ENCODE measurements around the gene DCUN1D3. TPM values are rescaled to one million over a fixed set of nuclear protein-coding genes. Genes with fewer than 3 reads are reported as not detected.
"Not testable (repeated sequence)": the region's sequence is repeated elsewhere in the genome, so short reads cannot be mapped to it uniquely, and the experiment has no call there.

DCUN1D3 gene
- total and polyA plus RNA-seq, 8 donors, result 1.4 to 25.7 (median 7.7) TPM

- Histone ChIP-seq H3K9me3 (no peaks in the 10 kb centered on the region), H3K4me3 (peak within 1 kb of the TSS; percentile 68 to 85 (median 78)), H3K27ac (peak within 1 kb of the TSS; percentile 85 to 98 (median 96)), H3K27me3 (no peaks in the 10 kb centered on the region), H3K36me3 (peaks cover 0 to 11% (median 9%) of the 10 kb centered on the region in 4 donors), H3K4me1 (peaks cover 8 to 45% (median 33%) of the 10 kb centered on the region in 4 donors)
- TF ChIP-seq EP300 (IDR thresholded peaks at IDR 0.05) (no peak), CTCF (IDR thresholded peaks at IDR 0.05) (peak in 1 of 7 experiments; percentile 22), POLR2A (IDR thresholded peaks at IDR 0.05) (peak in 1 of 4 donors; percentile 41), POLR2AphosphoS5 (IDR thresholded peaks at IDR 0.05) (peak in 2 of 3 donors; percentile 73 to 84)
- WGBS, 5 donors, result 0 to 1% (median 0%) methylated on average over 60 to 74 of the region's 74 CpGs
- DNase-seq, result peak; percentile 93 to 98
- intact Hi-C loops (cut with DNase I; ENCODE audit: low total_unique reads), result no loop called here
Measured at GRCh38 chr16:20806168-20807050, 93.7 kb downstream of the DCUN1D3 start, which contains the start of the genes ERI2 and REXO5. ERI2 (minus strand) TSS chr16:20806472; CDS start chr16:20806430, 42 bp downstream. REXO5 (plus strand) TSS chr16:20806527; CDS start chr16:20806954, 427 bp downstream.

GRCh38 chr16:20805684-20806167, 94.4 kb downstream of the DCUN1D3 start:
- Histone ChIP-seq H3K4me3 (peak overlapping the region; percentile 68 to 85 (median 78)), H3K27ac (peak overlapping the region; percentile 85 to 98 (median 96)), H3K36me3 (peaks cover 0 to 15% (median 11%) of the 10 kb centered on the region in 4 donors), H3K4me1 (peaks cover 8 to 45% (median 34%) of the 10 kb centered on the region in 4 donors)
- H3K9me3 ChIP-seq; intact Hi-C loops (cut with DNase I; ENCODE audit: low total_unique reads); H3K27me3 ChIP-seq: not testable (repeated sequence)
- WGBS, 5 donors, result 4 to 16% (median 7%) methylated on average over 12 of the region's 12 CpGs
- peak in 1 of 3 donors; percentile 2 for TF ChIP-seq POLR2AphosphoS5 (IDR thresholded peaks at IDR 0.05)
- DNase-seq, result peak in 1 of 2 donors; percentile 59

Small RNA genes within 50 kb of the gene (small RNA-seq; reads per million reads assigned to genes)
- 0 reads per million in 4 donors for gene RF00618

Other genes with a start within 250 kb of the DCUN1D3 start
- 1 to 10 TPM in 3 of 5 donors, not detected in 2; 1.3 to 1.9 (median 1.3) TPM for gene ACSM1, start 202.7 kb downstream of the DCUN1D3 start, total RNA-seq
- gene ACSM1, start 202.7 kb downstream of the DCUN1D3 start, polyA plus RNA-seq, result 1 to 10 TPM in 1 of 3 donors, under 1 TPM in 2; 0.87 to 2.1 (median 0.90) TPM
- 100 to 1,000 TPM in 1 of 5 donors, 10 to 100 TPM in 3, 1 to 10 TPM in 1; 3.2 to 101 (median 44.6) TPM for gene THUMPD1, start 158.5 kb downstream of the DCUN1D3 start, total RNA-seq
- gene THUMPD1, start 158.5 kb downstream of the DCUN1D3 start, polyA plus RNA-seq, result 10 to 100 TPM; 14.7 to 24.0 (median 18.6) TPM
- 10 to 100 TPM in 4 of 5 donors, 1 to 10 TPM in 1; 5.8 to 78.1 (median 15.6) TPM for gene ACSM3, start 136.3 kb downstream of the DCUN1D3 start, total RNA-seq
- 100 to 1,000 TPM in 1 of 3 donors, 10 to 100 TPM in 2; 46.3 to 114 (median 48.8) TPM for gene ACSM3, start 136.3 kb downstream of the DCUN1D3 start, polyA plus RNA-seq
- gene ERI2, start 93.9 kb downstream of the DCUN1D3 start, total RNA-seq, result 10 to 100 TPM in 4 of 5 donors, 1 to 10 TPM in 1; 9.6 to 49.0 (median 23.7) TPM
- 10 to 100 TPM in 1 of 3 donors, 1 to 10 TPM in 2; 8.5 to 10.6 (median 9.6) TPM for gene ERI2, start 93.9 kb downstream of the DCUN1D3 start, polyA plus RNA-seq
- 10 to 100 TPM in 3 of 5 donors, 1 to 10 TPM in 2; 5.5 to 31.7 (median 18.0) TPM for gene REXO5, start 93.8 kb downstream of the DCUN1D3 start, total RNA-seq
- 1 to 10 TPM; 4.7 to 7.3 (median 7.2) TPM for gene REXO5, start 93.8 kb downstream of the DCUN1D3 start, polyA plus RNA-seq
- 10 to 100 TPM in 4 of 5 donors, 1 to 10 TPM in 1; 6.7 to 29.7 (median 21.0) TPM for gene LYRM1, start 413 bp upstream of the DCUN1D3 start, total RNA-seq
- gene LYRM1, start 413 bp upstream of the DCUN1D3 start, polyA plus RNA-seq, result 10 to 100 TPM; 37.4 to 58.5 (median 43.4) TPM